AG04450 (cell line): ENCODE data around the gene CRTC3. TPM values are rescaled to one million over a fixed set of nuclear protein-coding genes. Genes with fewer than 3 reads are reported as not detected.
A peak's percentile ranks its signal among the peaks of the same experiment; 100 is the strongest.

ENCODE experiments used
- CTCF ChIA-PET: fragments of 300-600, 350-600 bp; formaldehyde crosslinking; extraction: SDS; loops from one replicate; lab custom pipeline; 2022; ENCODE audit warnings: antibody characterized with exemption, inconsistent platforms; lab: Charles Lee
- POLR2A ChIA-PET: fragments of 350-600 bp; formaldehyde crosslinking; extraction: SDS; loops from one replicate; lab custom pipeline; 2021; ENCODE audit warnings: antibody characterized with exemption, inconsistent platforms; lab: Yijun Ruan, JAX
- DNase-seq: peaks from one replicate; pipeline ENCODE4 v3.0.0-alpha.2; 2011; ENCODE audit warnings: low read depth, low spot score
- H3K27ac ChIP-seq: one replicate; pipeline ENCODE4 v1.5.1; 2012; ENCODE audit warnings: low read depth, low read length, control low read depth
- H3K27me3 ChIP-seq: one replicate; pipeline ENCODE4 v1.6.0; 2012; ENCODE audit warnings: low read length; ENCODE audit not compliant: control insufficient read depth, insufficient read depth
- H3K4me3 ChIP-seq: 2 replicates; pipeline ENCODE4 v1.5.1; 2011; ENCODE audit warnings: mild to moderate bottlenecking, low read depth, low read length, control low read depth
- H3K9me3 ChIP-seq: 2 replicates; pipeline ENCODE4 v1.5.1; 2012; ENCODE audit warnings: low read length; ENCODE audit not compliant: control insufficient read depth, insufficient read depth
- polyA plus RNA-seq: library from polyadenylated mRNA; depleted of rRNA; stranded (reverse); fragments of >200 nt; gene quantifications from 2 replicates; pipeline ENCODE4 v1.2.3, GENCODE V29; 2011
- TF ChIP-seq, protein P1 (sequence below): IDR thresholded peaks from 2 replicates; pipeline ENCODE4 v1.5.1; 2011; ENCODE audit warnings: low read depth, low read length, control low read depth, inconsistent platforms

The CRTC3 gene
- polyA plus RNA-seq, 1 experiment: 23.1 TPM

- TF ChIP-seq, protein P1, sequence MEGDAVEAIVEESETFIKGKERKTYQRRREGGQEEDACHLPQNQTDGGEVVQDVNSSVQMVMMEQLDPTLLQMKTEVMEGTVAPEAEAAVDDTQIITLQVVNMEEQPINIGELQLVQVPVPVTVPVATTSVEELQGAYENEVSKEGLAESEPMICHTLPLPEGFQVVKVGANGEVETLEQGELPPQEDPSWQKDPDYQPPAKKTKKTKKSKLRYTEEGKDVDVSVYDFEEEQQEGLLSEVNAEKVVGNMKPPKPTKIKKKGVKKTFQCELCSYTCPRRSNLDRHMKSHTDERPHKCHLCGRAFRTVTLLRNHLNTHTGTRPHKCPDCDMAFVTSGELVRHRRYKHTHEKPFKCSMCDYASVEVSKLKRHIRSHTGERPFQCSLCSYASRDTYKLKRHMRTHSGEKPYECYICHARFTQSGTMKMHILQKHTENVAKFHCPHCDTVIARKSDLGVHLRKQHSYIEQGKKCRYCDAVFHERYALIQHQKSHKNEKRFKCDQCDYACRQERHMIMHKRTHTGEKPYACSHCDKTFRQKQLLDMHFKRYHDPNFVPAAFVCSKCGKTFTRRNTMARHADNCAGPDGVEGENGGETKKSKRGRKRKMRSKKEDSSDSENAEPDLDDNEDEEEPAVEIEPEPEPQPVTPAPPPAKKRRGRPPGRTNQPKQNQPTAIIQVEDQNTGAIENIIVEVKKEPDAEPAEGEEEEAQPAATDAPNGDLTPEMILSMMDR: no peak
- Histone ChIP-seq H3K9me3 (no peaks in the 10 kb centered on the region; the same call in 1 of the 2 replicates), H3K4me3 (peak overlapping the region; percentile 77), H3K27ac (peak overlapping the region; percentile 31), H3K27me3 (no peaks in the 10 kb centered on the region)
- ChIA-PET POLR2A (interaction anchor here (0.5 to 1.7 kb wide), 5 partner anchors 10 to 258 kb away, joined by 3 to 5 read pairs (median 4); no protein-coding TSS in a partner anchor), CTCF (interaction anchor here (0.8 to 2.0 kb wide), 3 partner anchors 48 to 210 kb away, joined by 3 to 8 read pairs (median 4); no protein-coding TSS in a partner anchor)
- no peak for DNase-seq
These were observed 728 bp downstream of the CRTC3 start for GRCh38 chr15:90530250-90531051.

- peak overlapping the region; percentile 77 for H3K4me3 ChIP-seq
- CTCF ChIA-PET: interaction anchor here (0.8 to 2.0 kb wide), 3 partner anchors 49 to 211 kb away, joined by 3 to 8 read pairs (median 4); no protein-coding TSS in a partner anchor
- TF ChIP-seq, protein P1: no peak
- no peak for DNase-seq
- H3K27ac ChIP-seq: no peak overlapping the region
- H3K9me3 ChIP-seq: no peaks in the 10 kb centered on the region; the same call in 1 of the 2 replicates
- no peaks in the 10 kb centered on the region for H3K27me3 ChIP-seq
- POLR2A ChIA-PET: interaction anchor here (0.5 to 1.7 kb wide), 4 partner anchors 11 to 265 kb away, joined by 3 to 5 read pairs (median 4); partner anchors contain the start of gene NGRN
These were observed 1.4 kb downstream of the CRTC3 start for GRCh38 chr15:90531147-90531546.

GRCh38 chr15:90535254-90535653, 5.5 kb downstream of the CRTC3 start:
- Histone ChIP-seq H3K9me3 (no peaks in the 10 kb centered on the region; the same call in 1 of the 2 replicates), H3K4me3 (no peak overlapping the region), H3K27me3 (no peaks in the 10 kb centered on the region), H3K27ac (no peak overlapping the region)
- CTCF ChIA-PET: interaction anchor here (3.0 kb wide), 1 partner anchor 215 kb away, joined by 14 read pairs; no protein-coding TSS in a partner anchor
- TF ChIP-seq, protein P1: no peak
- POLR2A ChIA-PET: no interaction called here
- no peak for DNase-seq

- CTCF ChIA-PET: interaction anchor here (1.4 kb wide), 2 partner anchors 220 to 346 kb away, joined by 3 to 4 read pairs; no protein-coding TSS in a partner anchor
- Histone ChIP-seq H3K27me3 (no peaks in the 10 kb centered on the region), H3K27ac (no peak overlapping the region), H3K4me3 (no peak overlapping the region), H3K9me3 (no peaks in the 10 kb centered on the region)
- no peak for DNase-seq
- POLR2A ChIA-PET: no interaction called here
- TF ChIP-seq, protein P1: no peak
These were observed 10.1 kb downstream of the CRTC3 start for GRCh38 chr15:90539789-90540188.

DNA sequence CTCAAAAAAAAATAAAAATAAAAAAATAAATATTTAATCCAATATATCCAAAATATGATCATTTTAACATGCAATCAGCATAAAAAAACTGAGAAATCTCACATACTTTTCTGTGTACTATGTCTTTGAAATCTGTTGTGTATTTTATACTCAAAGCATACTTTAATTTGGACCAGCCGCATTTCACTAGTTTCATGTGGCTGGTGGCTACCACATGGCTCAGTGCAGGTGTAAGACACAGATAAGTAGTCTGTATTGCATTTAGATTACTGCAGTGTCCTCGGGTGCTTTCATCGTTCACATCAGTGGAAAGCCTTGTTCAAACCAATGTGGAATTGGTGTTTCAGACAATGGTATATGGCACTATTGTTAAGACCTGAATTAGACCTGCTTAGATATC, 11.0 kb downstream of the CRTC3 start:
- DNase-seq: no peak
- H3K27ac ChIP-seq: no peak overlapping the region
- TF ChIP-seq, protein P1: no peak
- no peak overlapping the region for H3K4me3 ChIP-seq
- POLR2A ChIA-PET: no interaction called here
- H3K27me3 ChIP-seq: no peaks in the 10 kb centered on the region
- CTCF ChIA-PET: no interaction called here
- no peaks in the 10 kb centered on the region for H3K9me3 ChIP-seq
